ENCODE data around the gene KCNN3.
"Not testable (repeated sequence)": the region's sequence is repeated elsewhere in the genome, so short reads cannot be mapped to it uniquely, and the experiment has no call there.

KCNN3 gene

DNA sequence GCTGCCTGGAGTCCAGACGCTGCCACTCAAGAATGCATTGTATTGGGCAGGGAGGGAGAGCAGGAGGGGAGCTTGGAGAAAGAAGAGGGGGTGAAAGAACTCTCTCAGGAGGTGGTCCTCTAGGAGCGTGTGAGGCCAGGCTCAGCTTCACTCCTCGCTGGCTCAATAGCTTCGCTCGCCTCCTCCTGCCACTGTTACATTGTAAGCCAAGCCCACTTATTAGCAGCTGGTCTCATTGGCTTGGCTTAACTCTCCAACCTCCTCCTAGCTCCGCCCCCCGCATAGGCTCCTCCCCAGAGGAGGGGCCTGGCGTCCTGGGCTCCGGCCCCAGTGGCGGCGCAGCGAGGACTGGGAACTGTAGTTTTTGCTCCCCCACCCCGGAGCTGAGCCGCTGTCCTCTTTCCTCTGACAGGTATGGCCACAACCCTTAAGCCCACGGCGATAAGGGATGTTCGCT lies at the start of gene KCNN3:
TSS of gene KCNN3 (minus strand) at position 167 of the 457 bp plus-strand sequence. CDS start 317 bp downstream, outside the sequence.
- peak; percentile 75 for DNase-seq

GRCh38 chr1:154913273-154913672 lies 43.2 kb upstream of the KCNN3 start:
- no peak for DNase-seq

DNA sequence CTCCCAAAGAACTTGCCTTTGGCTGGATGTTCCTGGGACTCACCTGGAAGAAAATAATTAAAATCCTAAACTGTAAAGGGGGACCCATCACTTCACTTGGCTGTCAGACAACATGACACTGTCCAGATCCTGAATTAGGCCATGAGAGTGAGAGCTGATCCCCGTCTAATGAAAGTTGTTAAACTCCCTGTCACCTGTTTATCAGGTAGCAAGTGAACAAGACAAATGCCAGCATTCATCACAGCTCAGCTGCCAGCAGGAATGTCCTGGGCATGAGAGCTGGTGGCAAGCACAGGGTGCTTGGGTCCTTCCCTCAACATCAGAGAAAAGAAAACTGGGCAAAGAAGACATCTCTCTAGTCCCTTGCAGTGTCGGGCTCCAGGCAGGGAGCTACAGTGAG lies 42.7 kb upstream of the KCNN3 start:
- no peak for DNase-seq

- DNase-seq, result no peak
These were observed 41.8 kb upstream of the KCNN3 start for GRCh38 chr1:154911691-154912550.

GRCh38 chr1:154910851-154911250 lies 40.8 kb upstream of the KCNN3 start:
- DNase-seq, result no peak

DNA sequence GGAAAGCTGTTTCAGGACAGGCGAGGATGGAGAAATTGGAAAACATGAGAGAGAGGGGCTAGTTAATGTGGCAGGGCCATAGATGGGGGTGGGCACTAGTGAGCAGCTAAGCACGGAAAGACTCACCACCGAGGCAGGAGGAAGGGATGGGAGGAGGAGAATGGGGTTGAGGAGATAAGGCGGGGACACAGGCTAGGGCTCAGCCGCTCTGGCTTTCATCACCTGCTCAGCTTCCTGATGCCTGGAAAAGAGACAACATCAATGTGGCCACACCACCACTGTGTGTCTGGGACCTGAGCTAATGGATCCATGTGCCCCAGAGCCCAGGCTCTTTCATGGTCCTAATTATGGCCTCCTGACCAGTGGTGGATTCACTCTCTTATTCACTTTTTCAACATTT lies 38.9 kb upstream of the KCNN3 start:
- DNase-seq, result no peak

- not testable (repeated sequence) for DNase-seq
These were observed 38.0 kb upstream of the KCNN3 start for GRCh38 chr1:154908129-154908528.

DNA sequence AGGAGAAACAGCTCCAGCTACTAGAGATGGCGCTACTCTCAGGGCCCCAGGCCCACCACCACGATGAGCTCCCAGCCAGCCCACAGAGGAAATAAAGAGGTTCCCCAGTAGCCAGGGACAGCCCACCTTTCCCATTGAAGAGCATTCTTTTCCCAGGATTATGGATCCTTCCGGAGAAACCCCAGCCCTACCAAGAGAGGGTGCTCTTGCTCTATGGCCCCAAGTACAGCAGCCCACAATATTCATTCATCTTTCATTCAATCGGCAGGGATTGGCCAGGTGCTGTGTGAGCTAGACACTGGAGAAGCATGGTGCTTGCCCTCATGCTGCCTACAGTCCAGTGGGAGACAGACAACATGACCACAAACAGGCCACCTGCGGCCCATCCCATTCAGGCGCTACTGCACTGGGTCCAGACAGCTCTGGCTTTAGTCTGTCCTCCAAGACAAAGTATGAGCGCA lies 36.6 kb upstream of the KCNN3 start:
- DNase-seq, result no peak

- DNase-seq, result no peak
These were observed 33.0 kb upstream of the KCNN3 start for GRCh38 chr1:154902938-154903566.

GRCh38 chr1:154901591-154901990 lies 31.5 kb upstream of the KCNN3 start:
- DNase-seq, result no peak

GRCh38 chr1:154899041-154899440 lies 29.0 kb upstream of the KCNN3 start:
- no peak for DNase-seq

DNA sequence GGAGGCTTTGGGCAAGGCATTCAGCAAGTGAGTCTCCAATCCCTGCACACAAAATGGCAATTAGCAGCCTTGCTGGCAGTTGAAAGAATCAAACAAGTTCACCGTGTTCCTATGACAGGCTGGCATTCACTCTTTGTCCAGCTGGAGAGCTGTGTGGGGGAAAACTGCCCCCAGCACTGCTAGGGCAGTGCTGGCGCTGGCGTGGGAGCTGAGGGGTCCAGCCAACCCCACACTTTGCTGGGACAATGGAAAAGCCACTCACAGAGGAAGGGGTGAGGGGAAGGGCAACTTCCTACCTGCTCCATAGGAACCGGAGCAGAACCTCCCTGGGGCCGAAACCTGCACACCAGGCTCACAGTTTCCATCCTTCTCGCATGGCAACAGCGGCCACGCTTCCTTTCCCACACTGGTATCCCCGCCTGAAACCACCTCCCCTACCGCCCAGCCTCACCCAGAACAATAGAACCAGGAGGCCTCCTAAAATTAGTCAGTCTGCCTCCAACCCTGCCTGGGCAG lies 26.7 kb upstream of the KCNN3 start:
- no peak for DNase-seq

- no peak for DNase-seq
These were observed 25.7 kb upstream of the KCNN3 start for GRCh38 chr1:154895798-154896197.

- DNase-seq, result no peak
These were observed 21.4 kb upstream of the KCNN3 start for GRCh38 chr1:154891452-154891851.

- DNase-seq, result no peak
These were observed 18.7 kb upstream of the KCNN3 start for GRCh38 chr1:154888757-154889156.

DNA sequence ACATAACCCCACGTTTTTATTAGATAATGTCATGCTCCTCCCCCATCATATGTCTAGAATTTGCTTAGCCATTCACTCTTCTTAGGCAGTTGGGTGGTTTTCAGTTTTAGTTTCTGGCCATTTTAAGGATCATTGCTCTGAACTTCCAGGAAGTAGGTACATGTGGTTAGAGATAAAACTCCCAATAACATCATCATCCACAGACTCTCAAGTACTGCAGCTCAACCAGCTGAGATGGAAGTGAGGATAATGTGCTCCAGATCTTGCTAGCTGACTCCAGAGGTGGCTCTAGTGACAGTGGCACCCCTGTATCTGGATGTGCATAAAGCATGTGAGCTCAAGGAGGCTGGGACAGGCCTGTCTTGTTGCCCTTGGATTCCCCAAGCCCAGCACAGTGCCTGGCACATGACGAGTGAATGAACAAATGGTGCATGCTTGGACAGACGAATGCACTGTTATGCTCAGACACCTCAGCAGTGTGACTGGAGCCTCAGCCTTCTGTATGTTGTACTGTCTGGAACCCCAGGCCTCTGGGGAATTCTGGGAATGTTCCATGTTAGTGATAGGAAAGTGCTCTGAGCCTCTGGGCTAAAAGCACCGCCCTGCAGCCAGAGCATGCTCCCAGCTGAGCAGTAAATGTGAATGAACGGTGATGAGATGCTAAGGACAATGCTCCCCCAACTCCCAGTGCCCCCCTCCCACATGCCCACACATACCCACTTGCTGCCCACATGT lies 16.4 kb upstream of the KCNN3 start:
- no peak for DNase-seq

- DNase-seq, result no peak
These were observed 15.0 kb upstream of the KCNN3 start for GRCh38 chr1:154884869-154885701.

- no peak for DNase-seq
These were observed 14.1 kb upstream of the KCNN3 start for GRCh38 chr1:154883919-154884868.

DNA sequence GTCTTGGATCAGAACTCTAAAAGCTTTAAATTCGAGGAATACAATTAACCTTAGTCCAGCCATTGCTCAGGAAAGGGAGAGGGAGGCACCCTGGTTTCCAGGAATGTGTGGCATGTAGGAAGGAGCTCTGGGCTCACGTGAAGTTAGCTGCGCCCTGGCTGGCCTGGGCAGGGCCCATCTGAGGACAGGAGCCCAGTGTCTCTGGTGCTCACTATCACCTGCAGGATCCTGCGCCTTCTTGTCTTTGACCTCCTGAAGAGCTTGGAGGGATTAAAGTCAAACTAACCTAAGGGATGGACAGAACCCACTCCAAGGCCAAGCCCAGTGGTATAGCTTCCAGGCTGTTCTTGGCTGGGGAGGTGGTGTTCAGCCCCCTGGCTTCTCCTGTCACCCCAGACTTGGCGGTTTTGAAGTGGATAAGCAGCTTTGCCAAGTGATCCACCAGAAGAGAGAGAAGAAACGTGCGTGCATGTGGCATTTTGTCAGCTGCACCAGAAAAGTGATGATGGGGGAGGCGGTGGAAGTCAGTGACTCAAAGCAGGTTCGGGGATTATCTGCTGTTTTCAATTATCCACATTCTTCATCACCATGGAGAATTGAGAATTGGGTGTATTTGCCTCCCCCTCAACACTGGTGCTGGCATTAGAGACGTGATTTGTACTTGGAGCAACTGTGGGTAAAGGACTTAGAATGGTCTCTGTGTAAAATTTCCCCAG lies 11.9 kb upstream of the KCNN3 start:
- no peak for DNase-seq

DNA sequence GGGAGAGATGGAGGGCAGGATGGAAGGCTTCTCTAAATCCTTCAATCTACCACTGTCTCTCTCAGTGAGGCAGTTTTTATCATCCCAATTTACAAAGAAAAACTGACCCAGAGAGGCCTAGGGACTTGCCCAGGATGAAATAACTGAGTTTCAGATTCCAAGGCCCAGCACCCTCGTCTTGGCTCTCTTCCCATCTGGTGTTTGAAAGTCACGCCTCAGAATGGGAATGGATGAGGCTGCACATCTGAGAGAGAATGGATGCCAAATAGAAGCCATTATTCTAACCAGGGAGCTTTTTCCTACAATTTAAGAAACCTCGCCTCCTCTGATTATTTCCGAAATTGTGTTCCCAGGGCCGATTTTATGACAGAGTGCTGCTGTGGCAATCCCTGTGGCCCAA lies 10.6 kb upstream of the KCNN3 start:
- DNase-seq, result no peak

Data from stimulated activated CD4-positive, alpha-beta T cell treated with anti-CD3 and anti-CD28 coated beads, Interleukin-12 subunit alpha, Interleukin-12 subunit beta, amount 100 ng/mL, for 4 hours (primary cell).